COR-L47 (cell line): Measurements from ENCODE around the gene KDF1.
"Not testable (repeated sequence)": the region's sequence is repeated elsewhere in the genome, so short reads cannot be mapped to it uniquely, and the experiment has no call there.

Experiments
- DNase-seq: peaks from one replicate; lab custom pipeline; 2025; lab: John Stamatoyannopoulos, UW

KDF1 gene

GRCh38 chr1:26994020-26994786 is 33.9 kb upstream of the KDF1 start:
- DNase-seq, result no peak

GRCh38 chr1:26993237-26994019 is 33.2 kb upstream of the KDF1 start, which contains the start of gene TRNP1:
TSS of gene TRNP1 (plus strand) at chr1:26993692. CDS start at chr1:26993787, 95 bp downstream.
- peak; percentile 81 for DNase-seq

GRCh38 chr1:26991310-26992116 is 31.2 kb upstream of the KDF1 start:
- no peak for DNase-seq

- not testable (repeated sequence) for DNase-seq
Observed at GRCh38 chr1:26989403-26990109, 29.3 kb upstream of the KDF1 start.

- no peak for DNase-seq
Observed at GRCh38 chr1:26986658-26987057, 26.4 kb upstream of the KDF1 start.

GRCh38 chr1:26984291-26984690 is 24.0 kb upstream of the KDF1 start:
- no peak for DNase-seq

GRCh38 chr1:26983863-26984262 is 23.6 kb upstream of the KDF1 start:
- no peak for DNase-seq

GRCh38 chr1:26981146-26981846 is 21.0 kb upstream of the KDF1 start:
- no peak for DNase-seq

- no peak for DNase-seq
Observed at GRCh38 chr1:26978901-26979300, 18.6 kb upstream of the KDF1 start.

GRCh38 chr1:26976621-26977510 is 16.6 kb upstream of the KDF1 start:
- no peak for DNase-seq

GRCh38 chr1:26972821-26973220 is 12.6 kb upstream of the KDF1 start:
- DNase-seq, result no peak

- no peak for DNase-seq
Observed at GRCh38 chr1:26972390-26972789, 12.1 kb upstream of the KDF1 start.

- DNase-seq, result no peak
Observed at GRCh38 chr1:26971590-26971989, 11.3 kb upstream of the KDF1 start.

GRCh38 chr1:26970810-26971209 is 10.5 kb upstream of the KDF1 start:
- no peak for DNase-seq

- DNase-seq, result no peak
Observed at GRCh38 chr1:26965628-26966027, 5.4 kb upstream of the KDF1 start.

- no peak for DNase-seq
Observed at GRCh38 chr1:26965213-26965612, 4.9 kb upstream of the KDF1 start.

- no peak for DNase-seq
Observed at GRCh38 chr1:26961826-26962225, 1.6 kb upstream of the KDF1 start.

GRCh38 chr1:26960625-26960966 is 328 bp upstream of the KDF1 start:
- no peak for DNase-seq

- DNase-seq, result no peak
Observed at GRCh38 chr1:26959270-26959669, 998 bp downstream of the KDF1 start.

- DNase-seq, result no peak
Observed at GRCh38 chr1:26957306-26957705, 3.0 kb downstream of the KDF1 start.
